IPS-15b (cell line): ENCODE data around the gene COPB2.

Experiments
- H3K27me3 ChIP-seq: one replicate; pipeline ENCODE4 v1.6.1; 2013; ENCODE audit warnings: low read length; ENCODE audit not compliant: control insufficient read depth, insufficient read depth
- H3K36me3 ChIP-seq: one replicate; pipeline ENCODE4 v1.6.1; 2013; ENCODE audit warnings: low read length; ENCODE audit not compliant: control insufficient read depth, insufficient read depth
- H3K4me1 ChIP-seq: one replicate; pipeline ENCODE4 v1.6.1; 2013; ENCODE audit warnings: mild to moderate bottlenecking, low read length; ENCODE audit not compliant: control insufficient read depth, insufficient read depth
- H3K4me3 ChIP-seq: one replicate; pipeline ENCODE4 v1.5.1; 2013; ENCODE audit warnings: low read depth, low read length
- H3K9ac ChIP-seq: one replicate; pipeline ENCODE4 v1.6.1; 2013; ENCODE audit warnings: low read depth, mild to moderate bottlenecking, low read length
- H3K9me3 ChIP-seq: one replicate; pipeline ENCODE4 v1.6.1; 2013; ENCODE audit warnings: mild to moderate bottlenecking, low read length; ENCODE audit not compliant: control insufficient read depth, insufficient read depth

The COPB2 gene

GRCh38 chr3:139325551-139325950, 63.9 kb downstream of the COPB2 start:
- no peak overlapping the region for H3K4me3 ChIP-seq
- no peaks in the 10 kb centered on the region for H3K4me1 ChIP-seq
- H3K9ac ChIP-seq: no peak overlapping the region
- peaks cover 5% of the 10 kb centered on the region for H3K36me3 ChIP-seq
- H3K27me3 ChIP-seq: peaks cover 24% of the 10 kb centered on the region
- H3K9me3 ChIP-seq: no peaks in the 10 kb centered on the region

GRCh38 chr3:139324456-139324855, 65.0 kb downstream of the COPB2 start:
- Histone ChIP-seq H3K4me3 (no peak overlapping the region), H3K9me3 (no peaks in the 10 kb centered on the region), H3K4me1 (no peaks in the 10 kb centered on the region), H3K36me3 (peaks cover 5% of the 10 kb centered on the region), H3K27me3 (peaks cover 14% of the 10 kb centered on the region), H3K9ac (no peak overlapping the region)

DNA sequence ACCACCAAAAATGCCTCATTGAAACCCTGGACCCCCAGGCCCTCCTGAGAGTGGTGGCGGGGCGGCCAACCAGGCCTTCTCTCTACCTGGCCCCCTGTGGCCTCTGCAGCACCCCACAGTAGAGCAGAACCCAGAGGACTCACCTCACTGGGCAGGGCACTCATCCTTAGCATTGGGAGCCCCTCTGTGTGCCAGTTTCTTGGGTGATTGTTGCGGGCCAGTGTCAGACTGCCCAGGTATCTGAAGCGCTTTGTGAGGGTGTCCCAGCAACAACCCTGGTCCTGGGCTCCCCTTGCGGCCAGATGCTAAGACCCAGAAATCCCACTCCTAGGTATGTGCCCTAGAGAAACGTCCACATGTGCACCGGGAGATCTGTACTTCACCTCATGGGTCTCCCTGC, 66.3 kb downstream of the COPB2 start:
- no peaks in the 10 kb centered on the region for H3K9me3 ChIP-seq
- H3K36me3 ChIP-seq: peaks cover 5% of the 10 kb centered on the region
- H3K4me3 ChIP-seq: no peak overlapping the region
- peaks cover 4% of the 10 kb centered on the region for H3K27me3 ChIP-seq
- H3K9ac ChIP-seq: no peak overlapping the region
- H3K4me1 ChIP-seq: no peaks in the 10 kb centered on the region

- peaks cover 5% of the 10 kb centered on the region for H3K36me3 ChIP-seq
- no peaks in the 10 kb centered on the region for H3K4me1 ChIP-seq
- peaks cover 2% of the 10 kb centered on the region for H3K27me3 ChIP-seq
- H3K9me3 ChIP-seq: no peaks in the 10 kb centered on the region
- H3K4me3 ChIP-seq: no peak overlapping the region
- H3K9ac ChIP-seq: no peak overlapping the region
Measured at GRCh38 chr3:139322346-139322745, 67.1 kb downstream of the COPB2 start.

DNA sequence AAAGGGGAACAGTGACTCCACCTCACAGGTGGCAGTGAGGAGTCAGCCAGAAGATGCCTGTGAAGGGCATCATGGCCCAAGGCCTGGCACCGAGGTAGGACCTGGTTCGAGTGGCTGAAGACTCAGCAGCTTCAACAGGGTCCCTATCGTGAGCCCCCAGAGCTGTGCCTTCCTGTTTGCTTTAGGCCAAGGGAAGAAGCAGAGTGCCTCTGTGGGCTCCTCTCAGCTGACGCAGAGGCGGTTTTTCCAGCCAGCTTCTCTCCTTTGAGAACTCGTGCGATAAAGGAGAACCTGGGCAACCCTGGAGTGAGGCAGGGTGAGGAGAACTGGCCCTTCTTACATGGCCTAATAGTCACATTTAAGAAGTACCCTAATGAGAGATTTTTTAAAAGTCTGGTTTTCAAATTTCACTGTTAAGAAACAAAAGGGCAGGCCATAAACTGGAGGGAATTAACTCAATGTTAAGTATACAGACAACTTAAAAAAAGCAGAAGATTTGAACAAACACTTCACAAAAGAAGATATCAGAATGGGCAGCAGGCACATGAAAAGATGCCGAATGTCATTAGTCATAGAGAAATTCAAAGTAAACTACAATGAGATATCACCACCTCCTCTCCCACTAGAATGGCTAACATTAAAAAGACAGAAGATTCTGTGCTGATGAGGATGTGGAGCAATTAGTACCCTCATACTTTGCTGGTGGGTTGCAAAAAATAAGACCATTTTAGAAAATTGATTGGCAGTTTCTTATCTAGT, 68.7 kb downstream of the COPB2 start:
- no peak overlapping the region for H3K9ac ChIP-seq

GRCh38 chr3:139319428-139320402, 69.7 kb downstream of the COPB2 start:
- H3K4me3 ChIP-seq: no peak overlapping the region
- H3K9ac ChIP-seq: no peak overlapping the region
- H3K36me3 ChIP-seq: peaks cover 5% of the 10 kb centered on the region
- no peaks in the 10 kb centered on the region for H3K4me1 ChIP-seq
- H3K9me3 ChIP-seq: no peaks in the 10 kb centered on the region
- H3K27me3 ChIP-seq: peaks cover 5% of the 10 kb centered on the region

More for the DNA sequence above, 68.7 kb downstream of the COPB2 start:
- Histone ChIP-seq H3K36me3 (peaks cover 5% of the 10 kb centered on the region), H3K4me3 (no peak overlapping the region), H3K9me3 (no peaks in the 10 kb centered on the region), H3K4me1 (no peaks in the 10 kb centered on the region), H3K27me3 (peaks cover 2% of the 10 kb centered on the region)

DNA sequence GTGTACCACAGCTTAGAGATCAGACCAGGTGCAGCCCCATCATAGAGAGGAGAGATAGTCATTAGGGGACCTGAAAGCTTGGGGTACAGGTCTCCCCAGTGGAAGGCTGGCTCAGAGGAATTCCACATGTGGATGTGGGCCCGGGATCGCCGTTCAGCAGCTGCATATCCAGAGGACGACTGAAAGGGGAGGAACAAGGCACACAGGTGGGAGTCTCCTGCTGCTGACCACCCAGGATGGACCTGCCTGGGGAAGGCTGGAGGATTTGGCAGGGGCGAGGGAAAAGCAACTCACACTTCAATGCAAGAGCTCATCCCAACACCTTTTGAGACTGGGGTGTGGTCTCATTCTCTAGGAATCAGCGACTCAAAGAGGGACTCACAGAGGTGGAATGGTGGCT, 70.6 kb downstream of the COPB2 start:
- no peaks in the 10 kb centered on the region for H3K4me1 ChIP-seq
- no peak overlapping the region for H3K4me3 ChIP-seq
- H3K27me3 ChIP-seq: peaks cover 3% of the 10 kb centered on the region
- H3K9ac ChIP-seq: no peak overlapping the region
- no peaks in the 10 kb centered on the region for H3K36me3 ChIP-seq
- no peaks in the 10 kb centered on the region for H3K9me3 ChIP-seq

- H3K9me3 ChIP-seq: no peaks in the 10 kb centered on the region
- H3K9ac ChIP-seq: no peak overlapping the region
- H3K36me3 ChIP-seq: no peaks in the 10 kb centered on the region
- no peaks in the 10 kb centered on the region for H3K4me1 ChIP-seq
- no peak overlapping the region for H3K4me3 ChIP-seq
- H3K27me3 ChIP-seq: peaks cover 3% of the 10 kb centered on the region
Measured at GRCh38 chr3:139318431-139318816, 71.0 kb downstream of the COPB2 start.

DNA sequence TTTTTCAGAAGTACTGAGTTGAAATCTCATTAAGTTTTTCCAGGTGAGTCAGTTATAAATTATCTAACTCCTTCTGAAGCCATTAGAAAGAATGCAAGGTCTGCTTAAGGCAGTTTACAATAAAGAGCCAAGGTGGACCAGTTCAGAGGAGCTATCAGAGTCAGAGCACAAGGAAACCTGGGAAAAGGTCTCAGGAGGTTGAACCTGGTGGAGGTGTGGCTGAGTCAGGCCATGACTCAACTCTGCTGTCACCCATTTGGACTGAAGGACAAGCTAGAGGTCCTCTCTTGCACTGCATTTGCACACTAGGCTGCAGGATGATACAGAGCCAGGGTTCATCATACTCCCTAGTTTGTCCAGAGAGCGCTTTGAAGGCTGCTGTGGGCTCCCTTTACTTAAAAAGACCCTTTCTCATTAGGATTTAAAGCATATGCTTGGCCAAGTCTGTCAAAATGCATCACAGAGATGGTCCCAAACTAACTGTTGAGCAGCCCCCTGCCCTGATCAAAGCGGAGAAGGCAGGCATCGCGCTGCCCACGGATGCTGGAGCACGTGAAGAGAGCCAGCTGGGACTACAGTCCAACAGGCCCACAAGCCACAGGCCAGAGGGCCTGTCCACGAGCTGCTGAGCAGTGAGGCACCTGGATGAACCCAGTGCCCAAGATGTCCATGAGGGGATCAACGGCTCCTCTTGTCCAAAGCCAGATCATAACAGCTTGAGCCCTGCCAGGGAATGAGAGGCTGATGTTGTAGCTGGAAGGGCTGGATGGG, 71.6 kb downstream of the COPB2 start:
- H3K27me3 ChIP-seq: peaks cover 3% of the 10 kb centered on the region
- no peaks in the 10 kb centered on the region for H3K9me3 ChIP-seq
- no peak overlapping the region for H3K4me3 ChIP-seq
- no peak overlapping the region for H3K9ac ChIP-seq
- no peaks in the 10 kb centered on the region for H3K36me3 ChIP-seq
- H3K4me1 ChIP-seq: no peaks in the 10 kb centered on the region

DNA sequence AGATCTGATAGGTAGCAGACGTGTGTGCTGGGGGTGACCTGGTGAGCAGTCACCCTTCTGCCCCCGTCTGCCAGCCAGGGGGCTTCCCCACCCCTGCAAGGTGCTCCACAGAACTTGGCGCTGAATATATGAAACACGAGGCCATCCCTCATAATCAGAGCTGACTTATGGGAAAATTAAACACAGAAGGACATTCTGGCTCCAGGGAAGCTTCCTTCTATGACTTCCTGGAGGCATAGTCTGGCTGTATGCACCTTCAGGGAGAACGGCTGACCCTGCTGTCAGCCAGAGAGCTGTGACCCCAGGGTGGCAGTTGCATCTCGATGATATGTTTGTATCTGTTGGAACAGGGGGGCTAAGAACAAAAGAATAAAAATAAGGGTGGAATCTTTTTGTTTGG, 72.2 kb downstream of the COPB2 start:
- Histone ChIP-seq H3K4me1 (no peaks in the 10 kb centered on the region), H3K9ac (no peak overlapping the region), H3K9me3 (no peaks in the 10 kb centered on the region)

DNA sequence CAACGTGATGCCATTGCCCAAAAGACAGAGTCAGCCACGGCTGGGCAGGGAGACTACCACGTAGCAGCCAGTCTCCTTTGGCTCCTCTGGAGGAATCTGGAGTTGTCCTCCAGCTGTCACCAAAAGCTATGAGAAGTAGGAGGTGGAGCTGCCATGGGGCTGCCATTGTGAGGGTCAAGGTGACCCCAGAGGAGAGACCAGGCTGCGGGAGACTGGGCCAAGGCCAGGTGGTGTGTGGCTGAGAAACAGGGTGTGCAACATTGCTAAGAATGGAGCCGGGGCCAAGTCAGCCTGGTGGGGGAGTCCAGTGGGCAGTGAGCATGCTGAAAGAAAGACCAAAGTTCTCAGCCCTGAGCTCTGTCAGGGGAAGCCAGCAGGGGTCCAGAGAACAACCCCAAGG, 75.5 kb downstream of the COPB2 start:
- H3K27me3 ChIP-seq: peaks cover 3% of the 10 kb centered on the region
- no peak overlapping the region for H3K9ac ChIP-seq
- H3K4me1 ChIP-seq: no peaks in the 10 kb centered on the region
- H3K4me3 ChIP-seq: no peak overlapping the region
- H3K9me3 ChIP-seq: no peaks in the 10 kb centered on the region
- H3K36me3 ChIP-seq: no peaks in the 10 kb centered on the region

More for the DNA sequence above, 72.2 kb downstream of the COPB2 start:
- no peaks in the 10 kb centered on the region for H3K36me3 ChIP-seq
- no peak overlapping the region for H3K4me3 ChIP-seq
- peaks cover 3% of the 10 kb centered on the region for H3K27me3 ChIP-seq
